Lower leg skin (tissue), 4 donors: ENCODE results near the gene CIAO2B. TPM values are rescaled to one million over a fixed set of nuclear protein-coding genes. Genes with fewer than 3 reads are reported as not detected.

Experiments used
- DNase-seq, 2 donors: peaks; one replicate each; pipeline ENCODE4 v3.0.0-alpha.2; 2019; ENCODE audit warnings: low spot score in 2 of 2
- H3K4me3 ChIP-seq: fragments of 200-600 bp; sonication (generic); 2 replicates; pipeline ENCODE4 v1.5.1; 2017; ENCODE audit warnings: mild to moderate bottlenecking, low read depth; ENCODE audit not compliant: poor library complexity, severe bottlenecking
- POLR2A ChIP-seq, 2 donors: fragments of 450-650 bp; IDR thresholded peaks; one replicate each; pipeline ENCODE4 v1.6.1; 2016 to 2017; ENCODE audit warnings: antibody characterized with exemption in 2 of 2, mild to moderate bottlenecking in 1 of 2, moderate library complexity in 1 of 2
- WGBS, 2 donors: methylation state at CpG; one replicate each; pipeline ENCODE4 v1.1.5; 2018; 5-methylcytosine and 5-hydroxymethylcytosine counted together
- intact Hi-C: fragments of 100-400 bp; cut with DNase I; formaldehyde crosslinking; loops from one replicate; pipeline ENCODE4 v1.15.0; 2023; ENCODE audit warnings: low total_unique reads
- total RNA-seq, 4 donors: library from RNA; depleted of rRNA; stranded (reverse); fragments of >200 nt; gene quantifications; one replicate each; pipeline ENCODE4 v1.1.0, GENCODE V29; 2016
- TF ChIP-seq, protein P1 (sequence below), 3 donors: fragments of 450-650 bp; IDR thresholded peaks; one replicate each; pipeline ENCODE4 v1.5.1; 2016; ENCODE audit warnings: antibody characterized with exemption in 3 of 3, mild to moderate bottlenecking in 3 of 3, moderate library complexity in 2 of 3

The CIAO2B gene
- total RNA-seq, result 10 to 100 TPM; 39.3 to 60.3 (median 55.4) TPM

DNA sequence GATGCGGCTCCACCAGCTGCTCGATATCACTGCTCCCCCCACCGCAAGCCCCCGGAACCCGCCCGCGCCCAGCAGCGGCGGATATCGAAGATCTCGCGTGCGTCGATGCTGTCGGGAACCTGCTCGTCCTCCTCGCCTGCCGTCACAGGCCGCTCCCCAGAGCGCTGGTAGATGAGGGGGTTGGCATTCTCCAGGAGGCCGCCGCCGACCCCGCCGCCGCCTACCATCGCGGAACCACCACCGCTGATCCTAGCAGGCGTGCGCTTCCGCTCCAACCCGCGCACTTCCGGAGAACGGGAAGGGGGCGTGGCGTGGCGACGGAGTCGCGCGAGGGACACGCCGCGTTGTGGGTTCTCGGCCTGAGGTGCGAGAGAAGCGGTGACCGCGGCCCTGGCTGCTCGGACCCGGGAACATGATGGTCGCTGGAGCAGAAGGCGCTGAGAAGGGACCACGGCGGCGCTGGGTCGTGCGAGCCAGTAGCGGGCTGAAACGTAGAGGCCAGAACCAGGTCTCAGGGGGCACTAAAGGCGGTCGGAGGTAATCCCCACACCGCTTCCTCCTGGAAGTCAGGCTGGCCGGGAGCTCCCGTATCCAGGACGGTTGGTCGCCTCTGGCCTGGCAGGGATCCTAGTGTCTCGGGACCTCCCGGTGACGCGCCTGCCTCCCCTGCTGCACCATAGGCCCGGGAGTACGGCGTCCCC, at the start of gene CIAO2B:
Gene CIAO2B (minus strand): TSS at position 265 of the 701 bp plus-strand sequence. CDS start 38 bp downstream, at position 227.
- H3K4me3 ChIP-seq, result peak within 1 kb of the TSS; percentile 85
- intact Hi-C loops, result no loop called here
- DNase-seq, result peak; percentile 85 to 98
- WGBS, 2 donors, result 0 to 1% methylated on average over 19 to 59 of the region's 76 CpGs
- peak in 1 of 2 donors; percentile 42 for TF ChIP-seq POLR2A (IDR thresholded peaks at IDR 0.05)
- TF ChIP-seq, protein P1, sequence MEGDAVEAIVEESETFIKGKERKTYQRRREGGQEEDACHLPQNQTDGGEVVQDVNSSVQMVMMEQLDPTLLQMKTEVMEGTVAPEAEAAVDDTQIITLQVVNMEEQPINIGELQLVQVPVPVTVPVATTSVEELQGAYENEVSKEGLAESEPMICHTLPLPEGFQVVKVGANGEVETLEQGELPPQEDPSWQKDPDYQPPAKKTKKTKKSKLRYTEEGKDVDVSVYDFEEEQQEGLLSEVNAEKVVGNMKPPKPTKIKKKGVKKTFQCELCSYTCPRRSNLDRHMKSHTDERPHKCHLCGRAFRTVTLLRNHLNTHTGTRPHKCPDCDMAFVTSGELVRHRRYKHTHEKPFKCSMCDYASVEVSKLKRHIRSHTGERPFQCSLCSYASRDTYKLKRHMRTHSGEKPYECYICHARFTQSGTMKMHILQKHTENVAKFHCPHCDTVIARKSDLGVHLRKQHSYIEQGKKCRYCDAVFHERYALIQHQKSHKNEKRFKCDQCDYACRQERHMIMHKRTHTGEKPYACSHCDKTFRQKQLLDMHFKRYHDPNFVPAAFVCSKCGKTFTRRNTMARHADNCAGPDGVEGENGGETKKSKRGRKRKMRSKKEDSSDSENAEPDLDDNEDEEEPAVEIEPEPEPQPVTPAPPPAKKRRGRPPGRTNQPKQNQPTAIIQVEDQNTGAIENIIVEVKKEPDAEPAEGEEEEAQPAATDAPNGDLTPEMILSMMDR (IDR thresholded peaks at IDR 0.05), result no peak

- DNase-seq, result no peak
- no peak overlapping the region for H3K4me3 ChIP-seq
- TF ChIP-seq POLR2A (IDR thresholded peaks at IDR 0.05), result no peak
- TF ChIP-seq, protein P1 (IDR thresholded peaks at IDR 0.05), result no peak
- 94 to 95% methylated on average over 9 of the region's 9 CpGs for WGBS, 2 donors
- intact Hi-C loops, result no loop called here
These were observed 48.8 kb upstream of the CIAO2B start for GRCh38 chr16:66983033-66983432.

DNA sequence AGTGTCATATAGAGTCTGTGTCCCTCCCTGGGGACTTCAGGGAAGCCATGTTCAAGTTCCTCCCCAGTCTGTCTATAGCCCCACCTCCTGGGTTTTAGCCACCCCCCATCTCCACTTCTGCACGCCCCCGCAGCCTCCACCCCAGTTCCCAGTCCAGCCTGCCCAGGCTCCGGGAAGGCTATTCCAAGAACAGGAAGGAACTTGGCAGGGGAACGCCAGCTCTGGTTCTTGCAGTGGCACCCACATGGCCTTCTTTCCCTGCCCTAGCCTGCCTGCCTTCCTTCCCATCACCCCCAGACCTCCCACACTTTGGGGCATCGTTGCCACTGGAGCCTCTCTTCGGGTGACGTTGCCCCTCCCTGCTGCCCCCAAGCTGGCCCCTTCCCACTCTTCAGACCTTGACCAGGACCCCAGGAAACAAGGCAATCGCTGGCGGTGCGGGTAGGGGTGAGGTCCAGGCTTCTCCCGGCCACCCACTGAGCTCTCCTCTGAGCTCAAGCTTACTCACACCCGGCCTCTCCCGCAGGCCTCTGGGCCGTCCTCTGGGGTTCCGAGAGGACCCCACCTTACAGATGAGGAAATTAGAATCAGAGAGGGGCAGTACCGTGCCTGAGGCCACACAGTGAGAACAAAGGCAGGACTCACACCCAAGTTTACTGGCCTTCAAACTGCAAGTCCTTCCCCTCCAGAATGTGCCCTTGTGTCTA, 45.0 kb upstream of the CIAO2B start:
- 60 to 68% methylated on average over 15 to 16 of the region's 16 CpGs for WGBS, 2 donors
- TF ChIP-seq, protein P1 (IDR thresholded peaks at IDR 0.05), result no peak
- TF ChIP-seq POLR2A (IDR thresholded peaks at IDR 0.05), result no peak
- intact Hi-C loops, result loop anchor here (5.0 to 10.0 kb wide), 2 partner anchors 84 to 178 kb away; partner anchors contain the start of genes FBXL8 and TRADD
- peak; percentile 54 to 89 for DNase-seq
- no peak overlapping the region for H3K4me3 ChIP-seq

GRCh38 chr16:66977341-66978113, 43.3 kb upstream of the CIAO2B start:
- H3K4me3 ChIP-seq, result no peak overlapping the region
- no peak for TF ChIP-seq POLR2A (IDR thresholded peaks at IDR 0.05)
- TF ChIP-seq, protein P1 (IDR thresholded peaks at IDR 0.05), result peak in 1 of 3 donors; percentile 94
- WGBS, 2 donors, result 29% methylated on average over 13 to 15 of the region's 15 CpGs

DNA sequence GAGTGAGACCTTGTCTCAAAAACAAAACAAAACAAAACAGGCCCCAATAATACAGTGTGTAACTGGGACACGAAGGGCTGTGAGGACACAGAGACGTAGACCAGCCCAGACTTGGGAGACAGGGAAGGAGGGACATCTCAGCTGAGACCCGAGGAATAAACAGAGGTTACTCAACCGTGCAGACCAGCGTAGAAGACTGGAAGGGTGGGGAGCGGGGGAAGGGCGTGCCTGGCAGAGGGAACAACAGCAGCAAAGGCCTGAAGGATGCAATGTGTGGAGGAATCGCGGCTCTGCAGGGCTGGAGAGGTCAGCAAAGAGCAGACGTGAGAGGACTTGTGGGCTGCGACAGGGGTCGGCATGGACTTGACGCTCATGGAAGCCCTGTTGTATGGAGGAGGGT, 42.5 kb upstream of the CIAO2B start:
- intact Hi-C loops, result loop anchor here (5.0 to 10.0 kb wide), 2 partner anchors 82 to 181 kb away; partner anchors contain the start of genes FBXL8 and TRADD
- 55 to 56% methylated on average over 13 of the region's 13 CpGs for WGBS, 2 donors
- DNase-seq, result no peak
- H3K4me3 ChIP-seq, result no peak overlapping the region
- TF ChIP-seq POLR2A (IDR thresholded peaks at IDR 0.05), result no peak
- TF ChIP-seq, protein P1 (IDR thresholded peaks at IDR 0.05), result no peak

More at GRCh38 chr16:66977341-66978113, 43.3 kb upstream of the CIAO2B start:
- peak; percentile 86 to 98 for DNase-seq
- intact Hi-C loops, result loop anchor here (5.0 to 10.0 kb wide), 2 partner anchors 83 to 180 kb away; partner anchors contain the start of genes FBXL8 and TRADD
